Measurements from ENCODE around the gene ZNF830. TPM values are rescaled to one million over a fixed set of nuclear protein-coding genes. Genes with fewer than 3 reads are reported as not detected.

ZNF830 gene
- total RNA-seq, 1 experiment from 2014 or later, result 19.2 TPM

- Histone ChIP-seq H3K23me2 (ENCODE audit: insufficient read length, low read depth, low read length, poor library complexity, severe bottlenecking) (no peaks in the 10 kb centered on the region), H2BK5ac (ENCODE audit: insufficient read length, low read length) (no peak overlapping the region), H3K79me1 (ENCODE audit: insufficient read depth, low read depth, low read length, poor library complexity, severe bottlenecking) (no peaks in the 10 kb centered on the region), H3T11ph (ENCODE audit: low read length) (no peak overlapping the region), H3K79me2 (ENCODE audit: insufficient read depth, low read length) (no peaks in the 10 kb centered on the region), H2BK120ac (ENCODE audit: low read depth, low read length, poor library complexity, severe bottlenecking) (no peak overlapping the region), H3K27ac (ENCODE audit: insufficient read length, low read depth, low read length) (no peak overlapping the region), H3K23ac (ENCODE audit: insufficient read length, low read depth, low read length) (no peak overlapping the region), H3K4ac (ENCODE audit: low read depth, low read length) (no peak overlapping the region), H4K8ac (replicated peaks; ENCODE audit: insufficient read length, low read depth, low read length) (no peak overlapping the region), H3K14ac (ENCODE audit: insufficient read depth, low read length) (no peak overlapping the region), H4K20me1 (ENCODE audit: control insufficient read depth, insufficient read depth, insufficient read length) (no peaks in the 10 kb centered on the region), H3K27me3 (ENCODE audit: insufficient read depth, low read length) (no peaks in the 10 kb centered on the region), H2AK5ac (ENCODE audit: insufficient read length, low read length) (no peak overlapping the region), H3K4me2 (ENCODE audit: insufficient read depth, insufficient read length, low read length) (no peak overlapping the region), H4K5ac (ENCODE audit: insufficient read length, low read depth, low read length) (no peak overlapping the region), H2BK15ac (ENCODE audit: low read depth, low read length) (no peak overlapping the region), H3K4me1 (ENCODE audit: insufficient read depth, low read length) (no peaks in the 10 kb centered on the region), H3K9me3 (ENCODE audit: control insufficient read depth, low read depth, low read length) (no peaks in the 10 kb centered on the region), H2BK20ac (ENCODE audit: low read depth, low read length, poor library complexity, severe bottlenecking) (no peak overlapping the region), H3K9ac (ENCODE audit: extremely low read depth, insufficient read length, low read length) (no peak overlapping the region), H3K18ac (ENCODE audit: insufficient read length, low read depth, low read length) (no peak overlapping the region), H2AFZ (ENCODE audit: low read length) (no peak overlapping the region), H2BK12ac (ENCODE audit: insufficient read length, low read depth, low read length) (no peak overlapping the region), H3K56ac (ENCODE audit: insufficient read length, low read depth, low read length) (no peak overlapping the region), H4K91ac (ENCODE audit: insufficient read length, low read depth, low read length) (no peak overlapping the region)
- H3K27ac Mint-ChIP-seq, result no peak overlapping the region
- no peaks in the 10 kb centered on the region for H3K27me3 Mint-ChIP-seq (ENCODE audit: low read depth)
- peaks cover 41 to 74% (median 70%) of the 10 kb centered on the region in 3 experiments; a peak in 6 of 7 replicates for H3K36me3 Mint-ChIP-seq (ENCODE audit: insufficient read depth in 1 of 3, low read depth in 3 of 3)
- no peak for DNase-seq
- no CpG with 5 or more reads among the region's 4 CpGs for whole genome bisulfite sequencing (ENCODE audit: extremely low coverage, insufficient read length, low lambda C conversion rate)
- peaks cover 7 to 8% of the 10 kb centered on the region in 2 experiments for H3K4me1 Mint-ChIP-seq
- H3K4me3 Mint-ChIP-seq, result no peak overlapping the region
- no peaks in the 10 kb centered on the region for H3K9me3 Mint-ChIP-seq
- TF ChIP-seq CTCF (conservative IDR thresholded peaks at IDR 0.05), result no peak
These were observed 45.0 kb downstream of the ZNF830 start for GRCh38 chr17:35006345-35006744.
